Psoas muscle (tissue), 8 donors: ENCODE results near the gene RSU1. TPM values are rescaled to one million over a fixed set of nuclear protein-coding genes. Genes with fewer than 3 reads are reported as not detected.

ENCODE experiments used
- ATAC-seq, 4 donors: fragments of 200-7000 bp; cut with Tn5 transposase; one replicate each; pipeline ENCODE4 v1.9.1; 2020; ENCODE audit warnings: moderate library complexity in 3 of 4, mild to moderate bottlenecking in 2 of 4
- DNase-seq, 2 donors: peaks; one replicate each; pipeline ENCODE4 v3.0.0-alpha.2; 2020
- H3K27ac ChIP-seq: fragments of 200-600 bp; one replicate; pipeline ENCODE4 v1.8.0; 2022
- H3K27me3 ChIP-seq, 3 donors: fragments of 200-600 bp in 1 of 3; one replicate each; pipeline versions ENCODE4 v1.6.1 to v1.8.0; 2013 to 2022; ENCODE audit warnings: low read length in 2 of 3, mild to moderate bottlenecking in 2 of 3, moderate library complexity in 1 of 3; ENCODE audit not compliant: insufficient read depth in 3 of 3
- H3K36me3 ChIP-seq, 2 donors: fragments of 200-600 bp in 1 of 2; one replicate each; pipeline versions ENCODE4 v1.6.1 to v1.8.0; 2013 to 2022; ENCODE audit warnings: low read depth in 1 of 2, mild to moderate bottlenecking in 1 of 2, moderate library complexity in 1 of 2; ENCODE audit not compliant: insufficient read depth in 1 of 2
- H3K4me1 ChIP-seq: fragments of 200-600 bp; one replicate; pipeline ENCODE4 v1.8.0; 2022
- H3K4me3 ChIP-seq: fragments of 200-600 bp; one replicate; pipeline ENCODE4 v1.8.0; 2022; ENCODE audit warnings: mild to moderate bottlenecking
- H3K9me3 ChIP-seq: fragments of 200-600 bp; one replicate; pipeline ENCODE4 v1.8.0; 2022
- CTCF ChIP-seq: fragments of 200-600 bp; IDR thresholded peaks from one replicate; pipeline ENCODE4 v1.8.0; 2022; ENCODE audit warnings: antibody characterized with exemption
- WGBS, 3 donors: extraction: QIAGEN DNeasy Blood & Tissue Kit; methylation state at CpG; one replicate each; pipeline versions ENCODE4 v1.1.6 to v1.1.7; 2013; 5-methylcytosine and 5-hydroxymethylcytosine counted together
- intact Hi-C, 2 donors: fragments of 100-400 bp; cut with DNase I; formaldehyde crosslinking; loops; one replicate each; pipeline versions ENCODE4 v1.11.0 to v1.14.2; 2022
- polyA plus RNA-seq, 3 donors: library from polyadenylated mRNA; stranded (reverse); fragments of 200-250 nt; gene quantifications; one replicate each; pipeline ENCODE4 v1.2.3, GENCODE V29; 2013
- total RNA-seq, 4 donors: library from RNA; stranded (reverse); fragmentation: NEBNext Ultra II Directional in 2 of 4; extraction: Animal tissue kit (Norgen Biotek cat#: 25700) in 2 of 4; gene quantifications; one replicate each; pipeline versions ENCODE4 v1.2.1 to v1.2.4, GENCODE V29; 2021 to 2023
- donor health status: healthy with polysubstance abuse.
- donor health status: DM: no; HTN: no; CAD: no; lungs with moderate emphysema.
- donor health status: Bipolar disorder and iron deficiency.
- donor health status: healthy.
- donor health status: DM: yes; HTN: yes; CAD: no.
- donor health status: DM: no; HTN: no; CAD: no.
- donor health status: DM: no; HTN: no; CAD: no.
- donor health status: DM: yes; HTN: yes; CAD: no.

Gene RSU1
- total and polyA plus RNA-seq, 7 donors, result 19.7 to 43.2 (median 29.0) TPM

GRCh38 chr10:16773334-16773733, 43.9 kb downstream of the RSU1 start:
- no peak for TF ChIP-seq CTCF
- peaks cover 10% of the 10 kb centered on the region for H3K4me1 ChIP-seq
- no peaks in the 10 kb centered on the region for H3K36me3 ChIP-seq
- 74 to 80% (median 75%) methylated on average over 11 of the region's 11 CpGs for WGBS, 3 donors
- H3K27me3 ChIP-seq, result no peaks in the 10 kb centered on the region
- DNase-seq, result no peak
- no peak overlapping the region for H3K27ac ChIP-seq
- intact Hi-C loops, result loop anchor here (10.0 kb wide), 1 partner anchor 869 kb away; no protein-coding TSS in a partner anchor
- no peak overlapping the region for H3K4me3 ChIP-seq
- no peaks in the 10 kb centered on the region for H3K9me3 ChIP-seq
- ATAC-seq, result no peak

DNA sequence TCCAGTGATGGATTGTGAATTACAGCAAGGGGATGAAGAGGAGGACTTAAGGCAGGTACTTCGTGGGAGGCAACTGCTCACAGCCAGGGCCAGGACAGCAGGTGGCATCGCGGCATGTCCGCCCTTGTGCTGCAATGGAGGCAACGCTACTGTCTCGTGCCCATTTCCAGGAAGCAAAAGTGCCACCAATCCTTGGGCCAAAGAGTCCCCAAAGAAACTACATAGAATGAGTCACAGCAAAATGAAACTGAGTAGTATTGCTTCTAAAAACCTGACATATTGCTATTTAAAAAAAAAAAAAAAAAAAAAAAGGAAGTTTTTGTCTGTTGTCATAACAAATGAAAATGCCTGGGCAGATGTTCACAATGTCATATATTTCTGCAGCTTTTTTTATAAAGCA, 46.6 kb downstream of the RSU1 start:
- no peak for ATAC-seq

DNA sequence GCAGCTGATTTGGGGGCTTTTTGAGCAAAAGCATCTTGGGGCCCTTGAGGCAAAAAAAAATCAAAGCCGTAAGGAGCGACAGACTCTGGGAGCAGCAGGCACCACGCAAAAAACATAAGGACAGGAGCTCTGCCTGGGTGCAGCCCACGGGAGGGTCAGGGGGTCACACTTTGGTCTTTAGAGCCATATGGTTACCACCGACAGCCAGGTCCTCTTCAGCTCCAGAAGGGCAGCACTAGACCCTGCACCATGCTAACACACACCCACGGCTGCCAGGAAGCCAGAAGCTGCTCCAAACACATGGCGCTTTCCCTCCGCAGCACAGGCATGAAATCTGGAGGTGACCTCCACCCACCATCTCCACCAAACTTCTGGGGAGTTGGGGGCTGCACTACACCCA, 47.1 kb downstream of the RSU1 start:
- ATAC-seq (no peak), DNase-seq (no peak)
- 86 to 89% (median 89%) methylated on average over 8 of the region's 8 CpGs for WGBS, 3 donors
- Histone ChIP-seq H3K4me1 (no peaks in the 10 kb centered on the region), H3K27me3 (no peaks in the 10 kb centered on the region), H3K9me3 (no peaks in the 10 kb centered on the region), H3K27ac (no peak overlapping the region), H3K36me3 (no peaks in the 10 kb centered on the region), H3K4me3 (no peak overlapping the region)
- intact Hi-C loops, result loop anchor here (10.0 kb wide), 1 partner anchor 865 kb away; no protein-coding TSS in a partner anchor
- no peak for TF ChIP-seq CTCF

More for the DNA sequence above, 46.6 kb downstream of the RSU1 start:
- Histone ChIP-seq H3K9me3 (no peaks in the 10 kb centered on the region), H3K27ac (no peak overlapping the region), H3K4me3 (no peak overlapping the region), H3K36me3 (no peaks in the 10 kb centered on the region), H3K27me3 (no peaks in the 10 kb centered on the region), H3K4me1 (no peaks in the 10 kb centered on the region)
- TF ChIP-seq CTCF, result no peak
- intact Hi-C loops, result loop anchor here (10.0 kb wide), 1 partner anchor 866 kb away; no protein-coding TSS in a partner anchor
- DNase-seq, result no peak
- WGBS, 3 donors, result 89 to 96% (median 92%) methylated on average over 6 of the region's 6 CpGs

DNA sequence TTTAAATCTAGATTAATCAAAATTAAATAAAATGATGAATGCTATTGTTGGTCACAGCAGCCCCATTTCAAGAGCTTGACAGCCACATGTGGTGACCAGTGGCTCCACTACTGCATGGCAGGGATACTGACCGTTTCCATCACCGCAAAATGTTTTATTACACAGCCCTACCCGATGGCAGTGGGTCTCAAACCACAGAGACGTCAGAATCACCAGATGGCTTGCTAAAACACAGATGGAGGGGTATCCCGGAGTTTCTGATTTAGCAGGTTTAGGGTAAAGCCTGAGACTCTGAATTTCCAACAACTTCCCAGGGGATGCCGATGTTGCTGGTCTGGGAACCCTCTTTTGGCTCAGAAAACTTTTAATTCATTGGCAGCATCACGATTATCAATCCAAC, 47.9 kb downstream of the RSU1 start:
- H3K27me3 ChIP-seq, result no peaks in the 10 kb centered on the region
- 86 to 93% (median 89%) methylated on average over 7 of the region's 7 CpGs for WGBS, 3 donors
- no peaks in the 10 kb centered on the region for H3K9me3 ChIP-seq
- no peak for TF ChIP-seq CTCF
- H3K27ac ChIP-seq, result no peak overlapping the region
- no peak overlapping the region for H3K4me3 ChIP-seq
- H3K4me1 ChIP-seq, result no peaks in the 10 kb centered on the region
- intact Hi-C loops, result no loop called here
- no peaks in the 10 kb centered on the region for H3K36me3 ChIP-seq
- ATAC-seq (no peak), DNase-seq (no peak)

- DNase-seq, result no peak
- Histone ChIP-seq H3K4me3 (no peak overlapping the region), H3K4me1 (no peaks in the 10 kb centered on the region), H3K27ac (no peak overlapping the region), H3K27me3 (no peaks in the 10 kb centered on the region), H3K36me3 (peaks cover 0 to under 1% of the 10 kb centered on the region in 2 donors), H3K9me3 (no peaks in the 10 kb centered on the region)
- TF ChIP-seq CTCF, result no peak
- no peak for ATAC-seq
- 90 to 95% (median 93%) methylated on average over 5 of the region's 5 CpGs for whole genome bisulfite sequencing, 3 donors
- intact Hi-C loops, result no loop called here
Observed at GRCh38 chr10:16768702-16769101, 48.5 kb downstream of the RSU1 start.
